GF-D8 (cell line): Measurements from ENCODE around the gene IQSEC1.
"Not testable (repeated sequence)": the region's sequence is repeated elsewhere in the genome, so short reads cannot be mapped to it uniquely, and the experiment has no call there.

Source experiments
- DNase-seq: peaks from one replicate; lab custom pipeline; 2025; lab: John Stamatoyannopoulos, UW

IQSEC1 gene

GRCh38 chr3:12893247-12893646, 180.0 kb downstream of the IQSEC1 start:
- no peak for DNase-seq

- no peak for DNase-seq
These were observed 180.4 kb downstream of the IQSEC1 start for GRCh38 chr3:12892840-12893189.

- no peak for DNase-seq
These were observed 181.0 kb downstream of the IQSEC1 start for GRCh38 chr3:12891985-12892839.

- no peak for DNase-seq
These were observed 181.7 kb downstream of the IQSEC1 start for GRCh38 chr3:12891391-12891984.

- no peak for DNase-seq
These were observed 182.4 kb downstream of the IQSEC1 start for GRCh38 chr3:12890610-12891390.

- DNase-seq = no peak
These were observed 186.5 kb downstream of the IQSEC1 start for GRCh38 chr3:12886736-12887135.

- no peak for DNase-seq
These were observed 187.0 kb downstream of the IQSEC1 start for GRCh38 chr3:12886106-12886679.

GRCh38 chr3:12885583-12885930, 187.7 kb downstream of the IQSEC1 start:
- DNase-seq = no peak

GRCh38 chr3:12884790-12885582, 188.2 kb downstream of the IQSEC1 start:
- no peak for DNase-seq

- no peak for DNase-seq
These were observed 189.0 kb downstream of the IQSEC1 start for GRCh38 chr3:12884186-12884680.

- DNase-seq = no peak
These were observed 190.6 kb downstream of the IQSEC1 start for GRCh38 chr3:12882336-12883310.

GRCh38 chr3:12881858-12882257, 191.4 kb downstream of the IQSEC1 start:
- not testable (repeated sequence) for DNase-seq

GRCh38 chr3:12879191-12879815, 193.9 kb downstream of the IQSEC1 start:
- no peak for DNase-seq

GRCh38 chr3:12878758-12879157, 194.5 kb downstream of the IQSEC1 start:
- DNase-seq = peak; percentile 45

- DNase-seq = peak; percentile 45
These were observed 195.1 kb downstream of the IQSEC1 start for GRCh38 chr3:12878141-12878574.

GRCh38 chr3:12877040-12877439, 196.2 kb downstream of the IQSEC1 start:
- no peak for DNase-seq

- no peak for DNase-seq
These were observed 197.1 kb downstream of the IQSEC1 start for GRCh38 chr3:12875857-12876836.

- DNase-seq = no peak
These were observed 201.7 kb downstream of the IQSEC1 start for GRCh38 chr3:12871404-12871983.
